GM23248 (cell line): ENCODE results near the gene CCL23. TPM values are rescaled to one million over a fixed set of nuclear protein-coding genes. Genes with fewer than 3 reads are reported as not detected.
A peak's percentile ranks its signal among the peaks of the same experiment; 100 is the strongest.

Source experiments
- DNase-seq: peaks from one replicate; pipeline ENCODE4 v3.0.0-alpha.2; 2015
- H2AFZ ChIP-seq: fragments of 200-600 bp; sonication (generic); 2 replicates; pipeline ENCODE4 v1.6.1; 2016; ENCODE audit warnings: antibody characterized with exemption
- H3F3A ChIP-seq: fragments of 200-600 bp; sonication (generic); 2 replicates; pipeline ENCODE4 v1.6.1; 2016; ENCODE audit warnings: mild to moderate bottlenecking, antibody characterized with exemption, mixed run types; ENCODE audit not compliant: insufficient read depth
- H3K27ac ChIP-seq: fragments of 200-600 bp; sonication (generic); 2 replicates; pipeline ENCODE4 v1.5.1; 2016; ENCODE audit warnings: mild to moderate bottlenecking
- H3K27me3 ChIP-seq: fragments of 200-600 bp; sonication (generic); replicated peaks from 2 replicates; pipeline ENCODE4 v1.6.1; 2016; ENCODE audit warnings: mild to moderate bottlenecking; ENCODE audit not compliant: insufficient read depth
- H3K36me3 ChIP-seq: fragments of 200-600 bp; sonication (generic); 2 replicates; pipeline ENCODE4 v1.6.1; 2016; ENCODE audit warnings: low read depth, mild to moderate bottlenecking
- H3K4me1 ChIP-seq: fragments of 200-600 bp; sonication (generic); 2 replicates; pipeline ENCODE4 v1.6.1; 2016; ENCODE audit warnings: mild to moderate bottlenecking; ENCODE audit not compliant: insufficient read depth
- H3K4me2 ChIP-seq: fragments of 200-600 bp; sonication (generic); one replicate; pipeline ENCODE4 v1.6.1; 2016; ENCODE audit warnings: mild to moderate bottlenecking; ENCODE audit not compliant: unreplicated experiment
- H3K4me3 ChIP-seq: fragments of 200-600 bp; sonication (generic); 2 replicates; pipeline ENCODE4 v1.5.1; 2016; ENCODE audit warnings: mild to moderate bottlenecking
- H3K79me2 ChIP-seq: fragments of 200-600 bp; sonication (generic); 2 replicates; pipeline ENCODE4 v1.6.1; 2016; ENCODE audit warnings: mild to moderate bottlenecking; ENCODE audit not compliant: insufficient read depth
- H3K9ac ChIP-seq: fragments of 200-600 bp; sonication (generic); 2 replicates; pipeline ENCODE4 v1.6.1; 2016; ENCODE audit warnings: mild to moderate bottlenecking
- H3K9me2 ChIP-seq: fragments of 200-600 bp; sonication (generic); 2 replicates; pipeline ENCODE4 v1.6.1; 2016; ENCODE audit warnings: mixed run types, mild to moderate bottlenecking, moderate library complexity; ENCODE audit not compliant: insufficient read depth
- H3K9me3 ChIP-seq: fragments of 200-600 bp; sonication (generic); one replicate; pipeline ENCODE4 v1.6.1; 2017; ENCODE audit warnings: low read depth
- H4K20me1 ChIP-seq: fragments of 200-600 bp; sonication (generic); 2 replicates; pipeline ENCODE4 v1.6.0; 2016; ENCODE audit not compliant: insufficient read depth
- EZH2 ChIP-seq: fragments of 200-600 bp; sonication (generic); IDR thresholded peaks from 2 replicates; pipeline ENCODE4 v1.6.1; 2018; ENCODE audit warnings: antibody characterized with exemption, mild to moderate bottlenecking; ENCODE audit not compliant: insufficient read depth, poor library complexity, severe bottlenecking
- EZH2phosphoT487 ChIP-seq: fragments of 200-600 bp; sonication (generic); IDR thresholded peaks from 2 replicates; pipeline ENCODE4 v1.6.1; 2018; ENCODE audit warnings: antibody characterized with exemption, moderate library complexity, mild to moderate bottlenecking, low read depth; ENCODE audit not compliant: insufficient read depth
- WGBS, 2 experiments: methylation state at CpG; one replicate each; pipeline ENCODE4 v1.1.6; 2015 to 2017; ENCODE audit warnings: low lambda C conversion rate in 2 of 2, low coverage in 1 of 2; ENCODE audit errors: missing lambda C conversion rate in 2 of 2; 5-methylcytosine and 5-hydroxymethylcytosine counted together
- in situ Hi-C: fragments of 300-500 bp; cut with MboI; formaldehyde crosslinking; loops from 2 replicates; pipeline ENCODE4 v1.15.0; 2020
- polyA plus RNA-seq: library from polyadenylated mRNA; unstranded; fragments of >200 nt; fragmentation: Nextera tagmentation; extraction: Ambion mirVana; gene quantifications from 2 replicates; pipeline ENCODE4 v1.2.1, GENCODE V29; 2016
- total RNA-seq: library from RNA; depleted of rRNA; stranded (reverse); fragments of >200 nt; shearing (Covaris generic); gene quantifications from 2 replicates; pipeline ENCODE4 v1.2.3, GENCODE V29; 2014

Gene CCL23
- total and polyA plus RNA-seq, 2 experiments from 2014 or later = not detected

DNA sequence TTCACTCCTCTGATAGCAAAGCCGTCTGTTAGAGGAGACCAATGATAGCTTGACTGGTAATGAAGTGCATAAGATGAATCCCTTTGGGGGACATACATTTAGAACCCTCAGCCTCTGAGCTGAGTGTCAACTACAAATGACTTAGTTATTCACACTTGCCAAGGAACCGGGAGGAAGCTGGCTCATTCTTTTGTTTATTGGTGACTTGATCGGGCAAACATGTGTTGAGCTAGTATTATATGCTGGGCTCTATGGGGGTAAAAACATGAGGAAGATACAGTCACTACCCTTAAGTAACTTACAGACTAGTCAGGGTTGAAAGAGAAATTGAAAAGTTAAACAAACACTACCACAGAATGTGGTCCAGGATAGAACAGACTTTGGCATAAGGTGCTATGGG is 39.4 kb downstream of the CCL23 start:
- no peak overlapping the region for H3K4me2 ChIP-seq
- WGBS, 2 experiments = 21 to 27% methylated on average over 3 of the region's 3 CpGs
- DNase-seq = no peak

DNA sequence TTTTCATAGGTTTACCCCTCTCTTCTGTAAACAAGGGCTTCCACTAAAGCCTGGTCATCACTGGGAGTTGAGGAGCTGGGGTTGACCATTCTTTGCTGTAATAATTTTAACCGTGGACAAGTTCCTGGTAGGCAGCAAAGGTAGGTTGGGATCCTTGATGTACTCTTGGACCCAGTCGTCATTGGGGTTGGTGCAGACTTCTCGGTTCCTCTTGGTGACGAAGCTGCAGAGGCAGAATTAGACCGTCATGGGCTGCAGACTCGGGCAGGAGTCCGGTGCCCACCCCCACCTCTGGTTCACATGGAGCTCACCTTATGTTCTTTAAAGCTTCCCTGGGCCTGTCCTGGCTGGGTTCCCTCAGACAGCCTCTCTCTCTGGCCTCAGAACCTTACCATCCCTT is 40.3 kb downstream of the CCL23 start:
- Histone ChIP-seq H3K4me2 (no peak overlapping the region), H3K9ac (no peak overlapping the region), H4K20me1 (no peaks in the 10 kb centered on the region), H3K79me2 (no peaks in the 10 kb centered on the region), H3K4me3 (no peak overlapping the region), H3K4me1 (no peaks in the 10 kb centered on the region), H3K27ac (no peak overlapping the region), H3F3A (no peaks in the 10 kb centered on the region), H3K9me2 (no peaks in the 10 kb centered on the region), H3K9me3 (no peaks in the 10 kb centered on the region), H2AFZ (no peak overlapping the region), H3K36me3 (no peaks in the 10 kb centered on the region), H3K27me3 (0 out of 2 replicates have a peak, but pooled peaks cover 7% of the 10 kb centered on the region)
- TF ChIP-seq EZH2phosphoT487 = no peak
- TF ChIP-seq EZH2 = no peak
- 59 to 70% methylated on average over 7 of the region's 7 CpGs for WGBS, 2 experiments
- no peak for DNase-seq
- in situ Hi-C loops = no loop called here

More for the DNA sequence above, 39.4 kb downstream of the CCL23 start:
- H3K79me2 ChIP-seq = no peaks in the 10 kb centered on the region
- no peaks in the 10 kb centered on the region for H3K9me3 ChIP-seq
- no peaks in the 10 kb centered on the region for H3K9me2 ChIP-seq
- in situ Hi-C loops = no loop called here
- no peaks in the 10 kb centered on the region for H3K36me3 ChIP-seq
- no peak for TF ChIP-seq EZH2phosphoT487
- no peak for TF ChIP-seq EZH2
- H3K4me1 ChIP-seq = no peaks in the 10 kb centered on the region
- H3K27ac ChIP-seq = no peak overlapping the region
- no peaks in the 10 kb centered on the region for H3F3A ChIP-seq
- H4K20me1 ChIP-seq = no peaks in the 10 kb centered on the region
- H2AFZ ChIP-seq = no peak overlapping the region
- H3K9ac ChIP-seq = no peak overlapping the region
- H3K4me3 ChIP-seq = no peak overlapping the region
- peaks cover 7% of the 10 kb centered on the region; the same call in 1 of the 2 replicates for H3K27me3 ChIP-seq

GRCh38 chr17:35973333-35974260 is 44.2 kb downstream of the CCL23 start:
- 36 to 40% methylated on average over 10 of the region's 10 CpGs for WGBS, 2 experiments
- Histone ChIP-seq H3K79me2 (no peaks in the 10 kb centered on the region), H3K36me3 (no peaks in the 10 kb centered on the region), H3F3A (no peaks in the 10 kb centered on the region), H3K27me3 (peaks cover 21% of the 10 kb centered on the region; the same call in 1 of the 2 replicates), H2AFZ (no peak overlapping the region), H3K4me3 (no peak overlapping the region), H3K9me3 (no peaks in the 10 kb centered on the region), H3K4me1 (no peaks in the 10 kb centered on the region), H3K4me2 (no peak overlapping the region), H3K27ac (no peak overlapping the region), H4K20me1 (no peaks in the 10 kb centered on the region), H3K9ac (no peak overlapping the region), H3K9me2 (no peaks in the 10 kb centered on the region)
- DNase-seq = peak; percentile 36
- no peak for TF ChIP-seq EZH2
- TF ChIP-seq EZH2phosphoT487 = no peak
- in situ Hi-C loops = loop anchor here (25.0 kb wide), 1 partner anchor 489 kb away; no protein-coding TSS in a partner anchor

GRCh38 chr17:35972945-35973332 is 44.8 kb downstream of the CCL23 start:
- no peak overlapping the region for H3K27ac ChIP-seq
- DNase-seq = no peak
- TF ChIP-seq EZH2 (no peak), EZH2phosphoT487 (no peak)
- 55 to 58% methylated on average over 4 of the region's 4 CpGs for WGBS, 2 experiments
- no peaks in the 10 kb centered on the region for H3K4me1 ChIP-seq
- H3K4me2 ChIP-seq = no peak overlapping the region
- no peaks in the 10 kb centered on the region for H3K9me2 ChIP-seq
- H2AFZ ChIP-seq = no peak overlapping the region
- H3K27me3 ChIP-seq = peaks cover 21% of the 10 kb centered on the region; the same call in 1 of the 2 replicates
- H3K9ac ChIP-seq = no peak overlapping the region
- no peaks in the 10 kb centered on the region for H3F3A ChIP-seq
- no peaks in the 10 kb centered on the region for H4K20me1 ChIP-seq
- H3K9me3 ChIP-seq = no peaks in the 10 kb centered on the region
- in situ Hi-C loops = loop anchor here (25.0 kb wide), 1 partner anchor 489 kb away; no protein-coding TSS in a partner anchor
- H3K4me3 ChIP-seq = no peak overlapping the region
- no peaks in the 10 kb centered on the region for H3K36me3 ChIP-seq
- H3K79me2 ChIP-seq = no peaks in the 10 kb centered on the region
